A673 (cell line): ENCODE data around the gene ETV3. TPM values are rescaled to one million over a fixed set of nuclear protein-coding genes. Genes with fewer than 3 reads are reported as not detected.

Experiments used
- BruUV-seq: library from RNA; stranded (reverse); fragments of 400-500 nt; replicated peaks from 2 replicates; lab custom pipeline; 2021; lab: Mats Ljungman, UMichigan
- CTCF ChIA-PET: fragments of 300-600 bp; sonication (Branson Sonifier 250); formaldehyde crosslinking; loops from one replicate; lab custom pipeline; 2022; ENCODE audit warnings: antibody characterized with exemption; lab: Charles Lee
- POLR2A ChIA-PET: fragments of 300-600 bp; sonication (Branson Sonifier 250); formaldehyde crosslinking; loops from one replicate; lab custom pipeline; 2022; ENCODE audit warnings: antibody characterized with exemption; ENCODE audit not compliant: low non-redundant PET; lab: Charles Lee
- DNase-seq: peaks from one replicate; pipeline ENCODE4 v3.0.0-alpha.2; 2015; ENCODE audit warnings: low spot score
- H3K27ac ChIP-seq: fragments of 200-600 bp; sonication (generic); 2 replicates; pipeline ENCODE4 v1.5.1; 2016; ENCODE audit warnings: mixed run types, low read depth, mild to moderate bottlenecking, mixed read lengths, antibody characterized with exemption, low read length; ENCODE audit not compliant: poor library complexity, severe bottlenecking
- H3K27me3 ChIP-seq: fragments of 200-600 bp; sonication (generic); replicated peaks from 2 replicates; pipeline ENCODE4 v1.6.1; 2017; ENCODE audit warnings: mixed run types, low read depth, mild to moderate bottlenecking, mixed read lengths, antibody characterized with exemption, low read length; ENCODE audit not compliant: insufficient read depth, poor library complexity
- H3K36me3 ChIP-seq: fragments of 200-600 bp; sonication (generic); 2 replicates; pipeline ENCODE4 v1.6.1; 2016; ENCODE audit warnings: mixed run types, mild to moderate bottlenecking, mixed read lengths, antibody characterized with exemption, low read length; ENCODE audit not compliant: insufficient read depth, poor library complexity, severe bottlenecking
- H3K4me1 ChIP-seq: fragments of 200-600 bp; sonication (generic); 2 replicates; pipeline ENCODE4 v1.6.1; 2017; ENCODE audit warnings: mixed run types, mild to moderate bottlenecking, mixed read lengths, antibody characterized with exemption, low read length; ENCODE audit not compliant: insufficient read depth, poor library complexity, severe bottlenecking
- H3K4me3 ChIP-seq: fragments of 200-600 bp; sonication (generic); 2 replicates; pipeline ENCODE4 v1.5.1; 2016; ENCODE audit warnings: low read depth, mixed run types, mild to moderate bottlenecking, mixed read lengths, low read length; ENCODE audit not compliant: poor library complexity, severe bottlenecking
- H3K9me3 ChIP-seq: fragments of 200-600 bp; sonication (generic); 2 replicates; pipeline ENCODE4 v1.6.1; 2016; ENCODE audit warnings: mixed run types, low read depth, mild to moderate bottlenecking, mixed read lengths, antibody characterized with exemption, low read length; ENCODE audit not compliant: poor library complexity, severe bottlenecking
- CTCF ChIP-seq: fragments of 300-800, 200-600 bp; sonication (generic); conservative IDR thresholded peaks from 2 replicates; pipeline ENCODE4 v1.5.1; 2017; ENCODE audit warnings: low read depth, mild to moderate bottlenecking, antibody characterized with exemption, low read length, moderate library complexity, mixed read lengths
- EZH2 ChIP-seq: fragments of 200-600 bp; sonication (generic); IDR thresholded peaks from 2 replicates; pipeline ENCODE4 v1.6.1; 2017; ENCODE audit warnings: borderline replicate concordance, low read depth, mild to moderate bottlenecking, mixed read lengths, antibody characterized with exemption, low read length; ENCODE audit not compliant: poor library complexity, severe bottlenecking
- intact Hi-C: fragments of 100-400 bp; cut with micrococcal nuclease; formaldehyde crosslinking; loops from one replicate; pipeline ENCODE4 v1.10.0; 2022; ENCODE audit not compliant: unreplicated experiment
- total RNA-seq: library from RNA; stranded (reverse); gene quantifications from 2 replicates; pipeline ENCODE4 v1.2.3, GENCODE V29; 2021

Gene ETV3
- total RNA-seq, 1 experiment from 2014 or later: 46.1 TPM

GRCh38 chr1:157090196-157090647 lies 48.0 kb downstream of the ETV3 start:
- Histone ChIP-seq H3K36me3 (no peaks in the 10 kb centered on the region), H3K4me3 (no peak overlapping the region), H3K27ac (peak overlapping the region; percentile 61), H3K9me3 (no peaks in the 10 kb centered on the region), H3K4me1 (peaks cover 30% of the 10 kb centered on the region), H3K27me3 (no peaks in the 10 kb centered on the region)
- BruUV-seq: no TSS peak
- POLR2A ChIA-PET: no interaction called here
- intact Hi-C loops: loop anchor here (1.0 to 2.0 kb wide), 2 partner anchors 66 to 403 kb away; no protein-coding TSS in a partner anchor
- CTCF ChIA-PET: interaction anchor here (0.6 to 2.6 kb wide), 14 partner anchors 9 to 214 kb away, joined by 3 to 98 read pairs (median 5); partner anchors contain the start of gene ETV3
- peak; percentile 95 for DNase-seq
- TF ChIP-seq EZH2 (no peak), CTCF (peak; percentile 98)

- Histone ChIP-seq H3K27me3 (no peaks in the 10 kb centered on the region), H3K4me1 (peaks cover 30% of the 10 kb centered on the region), H3K9me3 (no peaks in the 10 kb centered on the region), H3K36me3 (no peaks in the 10 kb centered on the region), H3K4me3 (no peak overlapping the region), H3K27ac (no peak overlapping the region)
- no TSS peak for BruUV-seq
- ChIA-PET CTCF (interaction anchor here (0.6 to 2.6 kb wide), 13 partner anchors 8 to 214 kb away, joined by 3 to 98 read pairs (median 5); partner anchors contain the start of gene ETV3), POLR2A (no interaction called here)
- TF ChIP-seq CTCF (no peak), EZH2 (no peak)
- DNase-seq: no peak
- intact Hi-C loops: loop anchor here (1.0 to 2.0 kb wide), 2 partner anchors 67 to 403 kb away; no protein-coding TSS in a partner anchor
Observed at GRCh38 chr1:157089789-157090188, 48.4 kb downstream of the ETV3 start.

- ChIA-PET CTCF (interaction anchor here (1.1 kb wide), 1 partner anchor 68 kb away, joined by 7 read pairs; no protein-coding TSS in a partner anchor), POLR2A (no interaction called here)
- Histone ChIP-seq H3K27ac (no peak overlapping the region), H3K4me3 (no peak overlapping the region), H3K27me3 (no peaks in the 10 kb centered on the region), H3K4me1 (peaks cover 30% of the 10 kb centered on the region), H3K36me3 (no peaks in the 10 kb centered on the region), H3K9me3 (no peaks in the 10 kb centered on the region)
- DNase-seq: no peak
- BruUV-seq: no TSS peak
- TF ChIP-seq CTCF: no peak
- TF ChIP-seq EZH2: no peak
- intact Hi-C loops: no loop called here
Observed at GRCh38 chr1:157088607-157089006, 49.6 kb downstream of the ETV3 start.
